BE2C (cell line): ENCODE measurements around the gene PRPF39.

Source experiments
- DNase-seq: peaks from one replicate; pipeline ENCODE4 v3.0.0-alpha.2; 2020
- H3K27me3 ChIP-seq: fragments of 250-450 bp; sonication (Bioruptor Pico); 2 replicates; pipeline ENCODE4 v1.5.1; 2020; ENCODE audit warnings: mild to moderate bottlenecking
- H3K36me3 ChIP-seq: fragments of 250-450 bp; sonication (Bioruptor Pico); 2 replicates; pipeline ENCODE4 v1.5.1; 2020; ENCODE audit warnings: mild to moderate bottlenecking
- H3K4me1 ChIP-seq: fragments of 250-450 bp; sonication (Bioruptor Pico); 2 replicates; pipeline ENCODE4 v1.5.1; 2020
- H3K4me3 ChIP-seq: 2 replicates; pipeline ENCODE4 v1.5.1; 2011; ENCODE audit warnings: low read depth, low read length
- H3K9me3 ChIP-seq: fragments of 250-450 bp; sonication (Bioruptor Pico); 2 replicates; pipeline ENCODE4 v1.5.1; 2020
- TF ChIP-seq, protein P1 (sequence below): IDR thresholded peaks from 2 replicates; pipeline ENCODE4 v1.5.1; 2012; ENCODE audit warnings: mild to moderate bottlenecking, low read depth, low read length

The PRPF39 gene

DNA sequence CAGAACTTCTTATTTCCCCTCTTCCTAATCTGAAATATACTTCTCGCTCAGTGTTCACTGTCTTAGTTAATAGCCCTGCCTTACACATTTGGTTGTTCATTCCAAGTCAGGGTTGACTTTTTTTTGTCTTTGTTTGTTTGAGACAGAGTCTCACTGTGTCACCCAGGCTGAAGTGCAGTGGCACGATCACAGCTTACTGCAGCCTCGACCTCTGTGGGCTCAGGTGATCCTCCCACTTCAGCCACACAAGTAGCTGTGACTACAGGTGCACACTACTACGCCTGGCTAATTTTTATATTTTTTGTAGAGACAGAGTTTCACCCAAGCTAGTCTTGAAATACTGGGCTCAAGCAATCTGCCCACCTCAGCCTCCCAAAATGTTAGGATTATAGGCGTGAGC, 42.3 kb upstream of the PRPF39 start:
- H3K9me3 ChIP-seq, result no peaks in the 10 kb centered on the region
- 0 out of 2 replicates have a peak, but pooled peaks cover 2% of the 10 kb centered on the region for H3K4me1 ChIP-seq
- no peaks in the 10 kb centered on the region for H3K27me3 ChIP-seq
- DNase-seq, result no peak
- TF ChIP-seq, protein P1, sequence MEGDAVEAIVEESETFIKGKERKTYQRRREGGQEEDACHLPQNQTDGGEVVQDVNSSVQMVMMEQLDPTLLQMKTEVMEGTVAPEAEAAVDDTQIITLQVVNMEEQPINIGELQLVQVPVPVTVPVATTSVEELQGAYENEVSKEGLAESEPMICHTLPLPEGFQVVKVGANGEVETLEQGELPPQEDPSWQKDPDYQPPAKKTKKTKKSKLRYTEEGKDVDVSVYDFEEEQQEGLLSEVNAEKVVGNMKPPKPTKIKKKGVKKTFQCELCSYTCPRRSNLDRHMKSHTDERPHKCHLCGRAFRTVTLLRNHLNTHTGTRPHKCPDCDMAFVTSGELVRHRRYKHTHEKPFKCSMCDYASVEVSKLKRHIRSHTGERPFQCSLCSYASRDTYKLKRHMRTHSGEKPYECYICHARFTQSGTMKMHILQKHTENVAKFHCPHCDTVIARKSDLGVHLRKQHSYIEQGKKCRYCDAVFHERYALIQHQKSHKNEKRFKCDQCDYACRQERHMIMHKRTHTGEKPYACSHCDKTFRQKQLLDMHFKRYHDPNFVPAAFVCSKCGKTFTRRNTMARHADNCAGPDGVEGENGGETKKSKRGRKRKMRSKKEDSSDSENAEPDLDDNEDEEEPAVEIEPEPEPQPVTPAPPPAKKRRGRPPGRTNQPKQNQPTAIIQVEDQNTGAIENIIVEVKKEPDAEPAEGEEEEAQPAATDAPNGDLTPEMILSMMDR, result no peak
- H3K36me3 ChIP-seq, result peaks cover 35% of the 10 kb centered on the region
- no peak overlapping the region for H3K4me3 ChIP-seq

DNA sequence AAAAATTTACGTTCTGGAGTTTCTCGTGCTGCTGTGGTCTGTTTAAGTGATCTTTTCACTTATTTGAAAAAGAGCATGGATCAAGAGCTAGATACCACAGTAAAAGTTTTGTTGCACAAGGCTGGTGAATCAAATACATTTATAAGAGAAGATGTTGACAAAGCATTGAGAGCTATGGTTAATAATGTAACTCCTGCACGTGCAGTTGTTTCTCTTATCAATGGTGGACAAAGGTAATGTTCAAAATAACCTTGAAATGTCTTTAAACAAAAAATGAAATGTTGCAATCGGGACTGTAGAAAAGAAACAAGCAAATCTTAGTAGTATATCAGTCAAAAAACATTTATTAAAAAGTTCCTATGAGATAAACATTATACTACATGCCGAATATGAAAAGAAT, 39.3 kb upstream of the PRPF39 start:
- Histone ChIP-seq H3K4me3 (no peak overlapping the region), H3K27me3 (no peaks in the 10 kb centered on the region), H3K9me3 (no peaks in the 10 kb centered on the region), H3K36me3 (peaks cover 23% of the 10 kb centered on the region), H3K4me1 (no peaks in the 10 kb centered on the region)
- TF ChIP-seq, protein P1, result no peak
- no peak for DNase-seq

DNA sequence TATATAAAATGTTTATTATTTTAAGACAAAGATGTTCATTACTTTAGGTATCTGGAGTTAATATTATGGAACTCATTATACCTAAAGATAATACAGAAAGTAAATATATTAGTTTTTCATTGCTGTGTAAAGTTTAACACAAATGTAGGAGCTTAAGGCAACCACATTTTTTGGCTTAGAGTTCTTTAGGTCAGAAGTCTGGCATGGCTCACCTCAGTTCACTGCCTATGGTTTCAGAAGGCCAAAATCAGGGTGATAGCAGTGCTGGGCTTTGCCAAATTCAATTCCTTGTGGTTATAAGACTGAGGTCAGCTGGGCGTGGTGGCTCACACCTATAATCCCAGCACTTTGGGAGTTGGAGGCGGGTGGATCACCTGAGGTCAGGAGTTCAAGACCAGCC, 35.5 kb upstream of the PRPF39 start:
- TF ChIP-seq, protein P1, result no peak
- H3K4me3 ChIP-seq, result no peak overlapping the region

DNA sequence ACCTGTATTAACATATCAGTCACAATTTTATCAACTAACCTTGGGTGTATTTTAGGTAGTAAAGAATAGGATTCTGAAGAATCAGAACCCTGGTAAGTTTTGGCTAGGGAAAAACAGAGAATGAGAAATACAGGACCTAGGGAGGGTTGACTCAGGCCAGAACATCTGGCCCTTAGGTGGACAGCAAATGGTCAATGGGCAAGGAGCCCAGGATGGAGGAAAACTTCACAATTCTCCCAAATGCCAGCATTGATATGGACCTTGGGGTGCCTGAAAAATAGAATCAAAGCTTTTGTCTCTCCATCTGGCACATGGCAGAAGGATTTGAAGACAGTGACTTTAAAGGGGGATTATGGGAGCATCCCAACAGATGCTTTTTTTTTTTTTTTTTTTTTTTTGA, 32.7 kb upstream of the PRPF39 start:
- H3K4me1 ChIP-seq, result no peaks in the 10 kb centered on the region
- H3K9me3 ChIP-seq, result no peaks in the 10 kb centered on the region; the same call in 1 of the 2 replicates
- H3K36me3 ChIP-seq, result peaks cover 35% of the 10 kb centered on the region
- H3K4me3 ChIP-seq, result no peak overlapping the region
- no peak for DNase-seq
- TF ChIP-seq, protein P1, result no peak
- H3K27me3 ChIP-seq, result no peaks in the 10 kb centered on the region

More for the DNA sequence above, 35.5 kb upstream of the PRPF39 start:
- no peaks in the 10 kb centered on the region for H3K4me1 ChIP-seq
- H3K27me3 ChIP-seq, result no peaks in the 10 kb centered on the region
- H3K36me3 ChIP-seq, result peaks cover 26% of the 10 kb centered on the region
- no peaks in the 10 kb centered on the region for H3K9me3 ChIP-seq
- DNase-seq, result no peak

DNA sequence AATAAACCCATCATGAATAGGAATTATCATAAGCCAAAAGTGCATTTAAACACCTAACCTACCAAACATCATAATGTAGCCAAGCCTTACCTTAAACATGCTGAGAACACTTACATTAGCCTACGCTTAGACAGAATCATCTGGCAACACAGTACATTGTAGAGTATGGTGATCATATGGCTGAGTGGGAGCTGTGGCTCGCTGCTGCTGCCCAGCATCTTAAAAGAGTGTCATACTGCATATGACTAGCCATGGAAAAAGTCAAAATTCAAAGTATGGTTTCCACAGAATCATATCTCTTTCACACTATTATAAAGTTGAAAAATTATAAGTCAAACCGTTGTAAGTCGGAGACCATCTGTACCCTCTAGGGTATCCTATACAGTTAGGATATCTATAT, 32.0 kb upstream of the PRPF39 start:
- no peaks in the 10 kb centered on the region for H3K27me3 ChIP-seq
- no peak overlapping the region for H3K4me3 ChIP-seq
- no peaks in the 10 kb centered on the region; the same call in 1 of the 2 replicates for H3K9me3 ChIP-seq
- H3K4me1 ChIP-seq, result no peaks in the 10 kb centered on the region
- DNase-seq, result no peak
- peaks cover 33% of the 10 kb centered on the region for H3K36me3 ChIP-seq
- TF ChIP-seq, protein P1, result no peak

DNA sequence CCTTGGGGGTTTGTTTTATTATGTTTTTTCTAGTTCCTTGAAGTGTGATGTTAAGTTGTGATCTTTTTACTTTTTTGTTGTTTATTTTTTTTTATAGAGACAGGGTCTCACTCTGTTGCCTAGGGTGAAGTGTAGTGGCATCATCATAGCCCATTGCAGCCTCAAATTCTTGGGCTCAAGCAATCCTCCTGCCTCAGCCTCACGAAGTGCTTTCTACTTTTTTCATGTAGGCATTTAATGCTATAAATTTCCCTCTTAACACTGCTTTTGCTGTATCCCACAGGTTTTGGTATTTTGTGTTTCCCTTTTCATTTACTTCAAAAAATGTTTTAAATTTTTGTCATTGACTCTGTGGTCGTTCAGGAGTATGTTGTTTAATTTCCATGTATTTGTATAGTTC, 26.6 kb upstream of the PRPF39 start:
- Histone ChIP-seq H3K27me3 (no peaks in the 10 kb centered on the region), H3K36me3 (peaks cover 23% of the 10 kb centered on the region), H3K9me3 (no peaks in the 10 kb centered on the region; the same call in 1 of the 2 replicates), H3K4me1 (no peaks in the 10 kb centered on the region), H3K4me3 (no peak overlapping the region)
- TF ChIP-seq, protein P1, result no peak
- DNase-seq, result no peak
